Panc1 (cell line): ENCODE measurements around the gene ACOX1. TPM values are rescaled to one million over a fixed set of nuclear protein-coding genes. Genes with fewer than 3 reads are reported as not detected.

Experiments
- ATAC-seq: fragments of 200-7000 bp; cut with Tn5 transposase; 2 replicates; pipeline ENCODE4 v1.9.1; 2020; ENCODE audit warnings: mild to moderate bottlenecking, moderate library complexity
- BruUV-seq: library from RNA; stranded (reverse); fragments of 400-500 nt; replicated peaks from 2 replicates; lab custom pipeline; 2021; lab: Mats Ljungman, UMichigan
- CTCF ChIA-PET: fragments of 300-600 bp; sonication (Branson Sonifier 250); formaldehyde crosslinking; loops from one replicate; lab custom pipeline; 2022; ENCODE audit warnings: antibody characterized with exemption; lab: Charles Lee
- POLR2A ChIA-PET: fragments of 300-600 bp; sonication (Branson Sonifier 250); formaldehyde crosslinking; loops from one replicate; lab custom pipeline; 2022; ENCODE audit warnings: antibody characterized with exemption; lab: Charles Lee
- DNase-seq: peaks from one replicate; pipeline ENCODE4 v3.0.0-alpha.2; 2010; ENCODE audit warnings: low read depth, low spot score
- H3K27ac ChIP-seq: 2 replicates; pipeline ENCODE4 v1.5.1; 2011; ENCODE audit warnings: mild to moderate bottlenecking, low read length, inconsistent platforms
- H3K27me3 ChIP-seq: fragments of 200-500 bp; sonication (Bioruptor generic); 2 replicates; pipeline ENCODE4 v1.6.0; 2014; ENCODE audit warnings: low read length, inconsistent platforms; ENCODE audit not compliant: control insufficient read depth, insufficient read depth
- H3K36me3 ChIP-seq: fragments of 200-500 bp; sonication (Bioruptor generic); 2 replicates; pipeline ENCODE4 v1.5.1; 2014; ENCODE audit warnings: inconsistent platforms, mild to moderate bottlenecking, low read length, moderate library complexity; ENCODE audit not compliant: control insufficient read depth, insufficient read depth
- H3K4me1 ChIP-seq: 2 replicates; pipeline ENCODE4 v1.5.1; 2011; ENCODE audit warnings: inconsistent platforms, mild to moderate bottlenecking, low read length, moderate library complexity; ENCODE audit not compliant: control insufficient read depth, insufficient read depth
- H3K4me3 ChIP-seq, 2 experiments: 2 replicates each; pipeline ENCODE4 v1.5.1; 2011 to 2012; ENCODE audit warnings: low read depth in 2 of 2, low read length in 2 of 2, mild to moderate bottlenecking in 2 of 2, inconsistent platforms in 1 of 2, moderate library complexity in 1 of 2
- H3K9me3 ChIP-seq: fragments of 200-500 bp; sonication (Bioruptor generic); 2 replicates; pipeline ENCODE4 v1.5.1; 2014; ENCODE audit warnings: low read depth, mild to moderate bottlenecking, inconsistent platforms, low read length, moderate library complexity; ENCODE audit not compliant: control insufficient read depth, insufficient read depth
- CTCF ChIP-seq: fragments of 450-650 bp; IDR thresholded peaks from 2 replicates; pipeline ENCODE4 v1.5.1; 2017; ENCODE audit warnings: mild to moderate bottlenecking
- POLR2AphosphoS5 ChIP-seq: IDR thresholded peaks from 2 replicates; pipeline ENCODE4 v1.6.1; 2012; ENCODE audit warnings: mild to moderate bottlenecking, low read depth, low read length, moderate library complexity
- REST ChIP-seq, 2 experiments: IDR thresholded peaks; 2 replicates each; pipeline ENCODE4 v1.6.1; 2011 to 2012; ENCODE audit warnings: low read depth in 2 of 2, control low read depth in 1 of 2, low read length in 1 of 2, mild to moderate bottlenecking in 1 of 2, moderate library complexity in 1 of 2; ENCODE audit not compliant: insufficient read depth in 1 of 2
- SIN3A ChIP-seq: IDR thresholded peaks from 2 replicates; pipeline ENCODE4 v1.6.1; 2012; ENCODE audit warnings: low read depth, mild to moderate bottlenecking, low read length, moderate library complexity, borderline replicate concordance; ENCODE audit not compliant: insufficient read depth
- TCF7L2 ChIP-seq: IDR thresholded peaks from 2 replicates; pipeline ENCODE4 v1.6.1; 2011; ENCODE audit warnings: mild to moderate bottlenecking, low read depth, low read length, inconsistent platforms
- in situ Hi-C: cut with HindIII; loops from 2 replicates; pipeline ENCODE4 v1.10.0; 2016; ENCODE audit warnings: low sequenced_read_pairs, low pct_unique_long_range_greater_than_20kb
- intact Hi-C: fragments of 100-400 bp; cut with micrococcal nuclease; formaldehyde crosslinking; loops from one replicate; pipeline ENCODE4 v1.10.0; 2022; ENCODE audit not compliant: unreplicated experiment
- total RNA-seq: library from RNA; stranded (reverse); gene quantifications from one replicate; pipeline ENCODE4 v1.2.1, GENCODE V29; 2021; ENCODE audit not compliant: unreplicated experiment

Gene ACOX1
- total RNA-seq, 1 experiment from 2014 or later: 53.5 TPM

- H3K9me3 ChIP-seq: no peaks in the 10 kb centered on the region
- no peaks in the 10 kb centered on the region for H3K4me1 ChIP-seq
- TF ChIP-seq REST (IDR thresholded peaks at IDR 0.05; ENCODE audit: insufficient read depth in 1 of 2, low read depth in 2 of 2, low read length in 1 of 2) (no peak), SIN3A (no peak), TCF7L2 (no peak), POLR2AphosphoS5 (no peak), CTCF (no peak)
- in situ Hi-C loops: no loop called here
- no peak overlapping the region for H3K27ac ChIP-seq
- no peaks in the 10 kb centered on the region for H3K27me3 ChIP-seq
- H3K4me3 ChIP-seq: no peak overlapping the region
- ChIA-PET CTCF (interaction anchor here (0.7 kb wide), 1 partner anchor 86 kb away, joined by 5 read pairs; no protein-coding TSS in a partner anchor), POLR2A (interaction anchor here (0.7 kb wide), 1 partner anchor 11 kb away, joined by 4 read pairs; no protein-coding TSS in a partner anchor)
- BruUV-seq: no TSS peak
- no peaks in the 10 kb centered on the region for H3K36me3 ChIP-seq
- intact Hi-C loops: no loop called here
- no peak for DNase-seq
- ATAC-seq: no peak
Measured at GRCh38 chr17:75991396-75991795, 12.4 kb upstream of the ACOX1 start.

GRCh38 chr17:75987041-75987440 lies 8.1 kb upstream of the ACOX1 start:
- in situ Hi-C loops: no loop called here
- intact Hi-C loops: no loop called here
- H3K36me3 ChIP-seq: no peaks in the 10 kb centered on the region
- H3K27ac ChIP-seq: no peak overlapping the region
- no peaks in the 10 kb centered on the region for H3K27me3 ChIP-seq
- no peak for TF ChIP-seq POLR2AphosphoS5
- no peak for TF ChIP-seq CTCF
- TF ChIP-seq TCF7L2: no peak
- no peak for TF ChIP-seq REST (IDR thresholded peaks at IDR 0.05; ENCODE audit: insufficient read depth in 1 of 2, low read depth in 2 of 2, low read length in 1 of 2)
- TF ChIP-seq SIN3A: no peak
- DNase-seq (no peak), ATAC-seq (no peak)
- H3K4me3 ChIP-seq: no peak overlapping the region
- H3K9me3 ChIP-seq: no peaks in the 10 kb centered on the region
- BruUV-seq: no TSS peak
- H3K4me1 ChIP-seq: no peaks in the 10 kb centered on the region
- CTCF ChIA-PET: no interaction called here
- POLR2A ChIA-PET: no interaction called here
